SU-DHL-6 (cell line): ENCODE data around the gene KCND2.

ENCODE experiments used
- EZH2phosphoT487 ChIP-seq: fragments of 200-600 bp; sonication (generic), shearing (Covaris generic); conservative IDR thresholded peaks from 2 replicates; pipeline ENCODE4 v1.6.1; 2018; ENCODE audit warnings: mild to moderate bottlenecking, antibody characterized with exemption, low read length, moderate library complexity, mixed read lengths
- TF ChIP-seq, protein P1 (sequence below): fragments of 200-600 bp; sonication (generic); IDR thresholded peaks from one replicate; pipeline ENCODE4 v1.5.1; 2017; ENCODE audit warnings: antibody characterized with exemption, mild to moderate bottlenecking, low read length, moderate library complexity; ENCODE audit not compliant: insufficient read depth, poor library complexity, severe bottlenecking

DNA sequence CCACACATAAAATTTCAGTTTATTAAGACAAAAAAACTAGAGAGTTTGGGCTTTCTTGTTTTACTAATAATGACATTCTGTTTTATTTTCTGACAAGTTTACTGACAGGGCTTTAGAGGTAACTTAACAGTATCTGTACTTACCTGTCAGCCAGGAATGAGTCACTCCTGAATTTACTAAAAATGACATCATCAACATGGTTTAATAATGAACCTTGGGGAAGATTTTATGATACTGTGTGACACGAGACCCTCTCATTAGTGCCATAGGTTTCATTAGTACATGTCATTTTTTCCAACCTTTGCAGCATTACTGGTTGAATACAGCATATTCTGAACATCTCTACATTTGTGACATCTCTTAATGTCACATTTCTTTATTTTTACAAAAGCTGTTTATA is 131.1 kb downstream of the KCND2 start:
- TF ChIP-seq, protein P1, sequence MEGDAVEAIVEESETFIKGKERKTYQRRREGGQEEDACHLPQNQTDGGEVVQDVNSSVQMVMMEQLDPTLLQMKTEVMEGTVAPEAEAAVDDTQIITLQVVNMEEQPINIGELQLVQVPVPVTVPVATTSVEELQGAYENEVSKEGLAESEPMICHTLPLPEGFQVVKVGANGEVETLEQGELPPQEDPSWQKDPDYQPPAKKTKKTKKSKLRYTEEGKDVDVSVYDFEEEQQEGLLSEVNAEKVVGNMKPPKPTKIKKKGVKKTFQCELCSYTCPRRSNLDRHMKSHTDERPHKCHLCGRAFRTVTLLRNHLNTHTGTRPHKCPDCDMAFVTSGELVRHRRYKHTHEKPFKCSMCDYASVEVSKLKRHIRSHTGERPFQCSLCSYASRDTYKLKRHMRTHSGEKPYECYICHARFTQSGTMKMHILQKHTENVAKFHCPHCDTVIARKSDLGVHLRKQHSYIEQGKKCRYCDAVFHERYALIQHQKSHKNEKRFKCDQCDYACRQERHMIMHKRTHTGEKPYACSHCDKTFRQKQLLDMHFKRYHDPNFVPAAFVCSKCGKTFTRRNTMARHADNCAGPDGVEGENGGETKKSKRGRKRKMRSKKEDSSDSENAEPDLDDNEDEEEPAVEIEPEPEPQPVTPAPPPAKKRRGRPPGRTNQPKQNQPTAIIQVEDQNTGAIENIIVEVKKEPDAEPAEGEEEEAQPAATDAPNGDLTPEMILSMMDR = no peak
- TF ChIP-seq EZH2phosphoT487 = no peak
